SH-SY5Y (cell line): ENCODE measurements around the gene SLF2.

Source experiments
- GATA2 ChIP-seq: IDR thresholded peaks from 2 replicates; pipeline ENCODE4 v1.6.1; 2011; ENCODE audit warnings: mild to moderate bottlenecking, low read depth, low read length
- GATA3 ChIP-seq: IDR thresholded peaks from 2 replicates; pipeline ENCODE4 v1.6.1; 2011; ENCODE audit warnings: low read depth, mild to moderate bottlenecking, low read length, moderate library complexity

The SLF2 gene

GRCh38 chr10:100997360-100998182 lies 84.8 kb downstream of the SLF2 start:
- no peak for TF ChIP-seq GATA3
- TF ChIP-seq GATA2 = no peak

DNA sequence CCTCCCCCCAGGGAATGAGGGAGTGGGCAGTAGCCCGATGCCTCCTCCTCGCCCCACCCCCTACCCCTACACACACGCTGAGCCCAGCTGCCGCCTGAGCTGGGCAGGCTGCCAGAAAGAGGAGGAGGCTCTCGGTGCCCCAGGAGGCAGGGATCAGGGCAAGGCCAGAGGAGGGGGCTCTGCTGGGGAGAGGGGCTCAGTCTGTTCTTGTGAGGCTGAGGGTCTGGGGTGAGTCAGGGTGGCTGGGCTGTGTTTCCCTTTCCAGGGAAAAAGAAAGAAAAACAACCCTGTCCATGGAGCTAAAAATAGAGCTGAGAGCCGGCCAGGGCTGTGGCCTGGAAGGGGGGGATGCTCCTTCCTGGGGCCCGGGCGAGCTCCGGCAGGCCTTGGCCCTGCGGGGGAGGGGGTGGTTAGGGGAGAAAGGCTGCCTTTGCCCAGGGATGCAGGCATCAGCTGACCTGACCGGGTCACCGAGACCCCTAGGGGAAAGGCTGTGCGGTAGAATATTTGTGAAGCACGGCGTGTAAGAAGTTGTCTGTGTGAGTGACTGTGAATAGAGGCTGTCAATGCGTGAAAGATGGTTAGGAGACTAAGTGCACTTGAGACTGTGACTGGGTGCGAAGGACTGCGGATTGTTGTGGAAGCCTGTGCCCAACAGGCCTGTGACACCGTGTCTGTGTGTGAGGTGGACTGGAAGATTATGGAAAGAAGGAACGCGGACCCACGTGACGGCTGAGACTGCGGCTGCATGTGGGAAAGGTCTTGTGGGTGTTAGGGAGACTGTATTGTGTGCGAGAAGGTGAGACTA lies 85.6 kb downstream of the SLF2 start:
- TF ChIP-seq GATA3 (no peak), GATA2 (no peak)

GRCh38 chr10:100998991-100999741 lies 86.4 kb downstream of the SLF2 start:
- TF ChIP-seq GATA3 (no peak), GATA2 (no peak)

DNA sequence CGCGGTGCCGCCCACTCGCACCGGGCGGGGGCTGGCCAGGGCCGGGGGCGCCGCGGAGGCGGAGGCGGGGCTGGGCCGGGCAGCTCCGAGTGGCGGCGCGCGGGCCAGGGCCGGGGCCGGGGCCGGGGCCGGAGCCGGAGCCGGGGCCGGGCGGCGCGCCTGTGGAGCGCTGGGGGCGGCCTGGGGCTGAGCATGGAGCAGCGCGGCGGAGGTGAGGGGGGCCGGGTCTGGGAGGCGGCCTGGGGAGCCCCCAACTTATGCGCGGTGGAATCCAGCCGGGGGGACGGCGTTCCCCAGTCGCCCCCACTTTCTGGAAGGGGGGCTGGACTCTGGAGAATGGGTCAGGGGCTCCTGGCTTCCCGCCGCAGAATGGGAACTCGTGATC lies 87.0 kb downstream of the SLF2 start, which contains the start of gene LZTS2:
TSS of gene LZTS2 (plus strand) at position 67 of the 385 bp plus-strand sequence. CDS start 2,731 bp downstream, outside the sequence.
- no peak for TF ChIP-seq GATA2
- TF ChIP-seq GATA3 = no peak

- TF ChIP-seq GATA2 (no peak), GATA3 (no peak)
Measured at GRCh38 chr10:101000127-101000914, 87.6 kb downstream of the SLF2 start.

DNA sequence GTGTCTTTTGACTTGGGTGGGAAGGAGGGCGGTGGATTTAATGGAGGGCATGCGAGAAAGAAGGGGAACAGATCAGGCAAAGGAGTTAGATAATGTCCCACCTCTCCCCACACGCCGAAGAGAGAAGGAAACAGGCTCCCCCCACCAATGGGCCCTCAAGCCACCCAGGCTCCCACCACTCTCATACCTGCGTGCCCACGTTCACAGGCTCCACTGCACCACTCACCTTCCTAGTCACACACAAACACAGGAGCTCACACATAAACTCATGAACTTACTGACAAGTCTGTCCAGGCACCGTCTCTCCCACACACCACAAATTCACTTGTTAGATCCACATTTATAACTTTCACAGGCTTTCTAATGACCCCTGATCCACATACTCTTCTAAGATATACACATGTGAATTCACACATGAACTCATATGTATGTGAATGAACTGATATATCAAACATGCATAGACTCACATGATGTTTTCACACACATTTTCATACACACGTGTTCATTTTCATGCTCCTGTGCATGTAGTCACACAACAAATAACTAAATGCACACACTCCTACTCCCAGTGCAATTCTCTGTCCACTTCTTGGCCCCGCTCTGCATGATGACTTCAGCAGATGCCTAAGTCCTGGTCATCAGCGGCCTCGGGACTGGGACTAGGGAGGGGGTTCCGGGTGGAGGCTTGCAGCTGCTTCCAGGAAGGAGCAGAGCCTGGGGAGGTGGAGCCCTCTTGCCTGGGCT lies 88.3 kb downstream of the SLF2 start:
- TF ChIP-seq GATA2 (no peak), GATA3 (no peak)

DNA sequence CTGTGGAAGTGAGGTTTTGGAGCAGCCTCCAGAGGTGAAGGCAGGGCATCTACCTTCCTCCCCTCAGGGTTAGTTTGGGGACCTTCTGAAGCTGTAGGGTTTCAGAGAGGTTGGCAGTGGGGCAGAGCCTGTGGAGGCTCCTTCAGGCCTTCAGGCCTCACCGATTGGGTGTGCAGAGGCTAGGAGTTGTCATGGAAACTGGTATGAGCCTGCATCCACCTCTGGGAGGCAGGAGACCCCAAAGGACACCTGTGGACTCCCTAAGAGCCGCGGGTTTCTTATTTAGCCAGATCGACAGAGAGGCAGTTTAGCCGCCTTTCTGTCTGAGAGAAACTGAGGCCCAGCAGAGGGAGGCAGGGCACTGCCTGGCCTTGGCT lies 88.9 kb downstream of the SLF2 start:
- TF ChIP-seq GATA2 = no peak
- no peak for TF ChIP-seq GATA3

DNA sequence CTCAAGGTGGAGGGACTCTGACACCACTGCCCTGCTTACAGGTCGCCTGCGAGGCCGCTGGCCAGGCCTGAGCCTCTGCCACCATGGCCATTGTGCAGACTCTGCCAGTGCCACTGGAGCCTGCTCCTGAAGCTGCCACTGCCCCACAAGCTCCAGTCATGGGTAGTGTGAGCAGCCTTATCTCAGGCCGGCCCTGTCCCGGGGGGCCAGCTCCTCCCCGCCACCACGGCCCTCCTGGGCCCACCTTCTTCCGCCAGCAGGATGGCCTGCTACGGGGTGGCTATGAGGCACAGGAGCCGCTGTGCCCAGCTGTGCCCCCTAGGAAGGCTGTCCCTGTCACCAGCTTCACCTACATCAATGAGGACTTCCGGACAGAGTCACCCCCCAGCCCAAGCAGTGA lies 89.7 kb downstream of the SLF2 start:
- TF ChIP-seq GATA2 (no peak), GATA3 (no peak)

GRCh38 chr10:101003639-101004206 lies 91.0 kb downstream of the SLF2 start:
- TF ChIP-seq GATA2 (no peak), GATA3 (no peak)

GRCh38 chr10:101005361-101005760 lies 92.6 kb downstream of the SLF2 start:
- TF ChIP-seq GATA2 = no peak
- no peak for TF ChIP-seq GATA3

DNA sequence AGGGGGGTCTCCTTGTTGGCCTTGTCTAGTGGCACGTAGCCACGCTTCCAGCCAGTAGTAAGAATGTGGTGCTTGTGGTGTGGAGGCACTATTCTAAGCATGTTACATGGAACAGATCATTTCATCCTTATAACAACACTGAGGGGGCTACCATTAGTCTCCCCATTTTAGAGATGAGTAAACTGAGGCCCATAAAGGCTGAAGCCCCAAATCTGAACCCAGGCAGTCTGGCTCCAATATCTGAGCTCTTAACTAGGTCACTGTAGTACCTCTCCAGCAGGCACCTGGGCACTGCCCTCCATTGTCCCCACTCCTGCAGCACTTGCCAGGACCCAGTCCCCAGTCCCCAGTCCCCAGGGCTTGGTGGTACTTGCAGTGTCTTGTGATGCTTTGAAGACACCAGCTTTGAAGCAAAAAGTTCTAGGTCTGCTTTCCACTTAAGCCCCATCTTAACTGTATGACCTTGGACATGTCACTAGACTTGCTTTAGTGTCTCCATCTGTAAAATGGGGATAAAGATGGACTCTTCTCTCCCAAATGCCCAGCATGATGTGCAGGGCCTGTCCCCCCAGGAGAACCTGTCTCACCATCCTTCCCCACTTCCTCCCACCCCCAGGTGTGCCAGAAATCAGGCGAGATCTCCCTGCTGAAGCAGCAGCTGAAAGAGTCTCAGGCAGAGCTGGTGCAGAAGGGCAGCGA lies 93.3 kb downstream of the SLF2 start:
- TF ChIP-seq GATA2 = no peak
- TF ChIP-seq GATA3 = no peak

DNA sequence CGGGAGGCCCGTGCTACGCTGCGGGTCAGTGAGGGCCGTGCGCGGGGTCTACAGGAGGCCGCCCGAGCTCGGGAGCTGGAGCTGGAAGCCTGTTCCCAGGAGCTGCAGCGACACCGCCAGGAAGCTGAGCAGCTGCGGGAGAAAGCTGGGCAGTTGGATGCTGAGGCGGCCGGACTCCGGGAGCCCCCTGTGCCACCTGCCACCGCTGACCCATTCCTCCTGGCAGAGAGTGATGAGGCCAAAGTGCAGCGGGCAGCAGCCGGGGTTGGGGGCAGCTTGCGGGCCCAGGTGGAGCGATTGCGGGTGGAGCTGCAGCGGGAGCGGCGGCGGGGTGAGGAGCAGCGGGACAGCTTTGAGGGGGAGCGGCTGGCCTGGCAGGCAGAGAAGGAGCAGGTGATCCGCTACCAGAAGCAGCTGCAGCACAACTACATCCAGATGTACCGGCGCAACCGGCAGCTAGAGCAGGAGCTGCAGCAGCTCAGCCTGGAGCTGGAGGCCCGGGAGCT lies 93.9 kb downstream of the SLF2 start:
- TF ChIP-seq GATA2 = no peak
- no peak for TF ChIP-seq GATA3
